ENCODE results near the gene ADGRF5.

DNA sequence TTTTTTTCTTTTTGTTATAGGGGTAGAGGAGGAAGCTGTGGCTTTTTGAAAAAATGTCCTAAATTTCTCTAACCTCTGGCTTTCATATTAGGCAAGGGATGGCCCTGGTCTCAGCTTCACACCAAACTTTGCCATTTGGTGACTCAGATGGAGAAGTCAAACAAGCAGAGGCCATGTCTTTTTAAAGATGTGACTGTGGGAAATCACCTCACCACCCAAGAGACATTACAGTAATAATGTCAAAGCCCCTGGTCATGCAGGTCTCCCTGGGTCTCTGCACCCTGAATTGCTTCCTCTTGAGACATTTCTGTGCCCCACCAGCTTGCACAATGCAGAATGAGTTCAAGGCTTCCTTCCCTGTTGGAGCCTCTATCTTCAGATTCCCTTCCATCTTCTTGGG is 39.5 kb upstream of the ADGRF5 start:
- TF ChIP-seq ZBTB7A (IDR thresholded peaks at IDR 0.05; ENCODE audit: low read depth): no peak
- no peak for TF ChIP-seq CEBPB (IDR thresholded peaks at IDR 0.05)
- TF ChIP-seq RAD21 (IDR thresholded peaks at IDR 0.05; ENCODE audit: low read depth): no peak
- TF ChIP-seq TEAD4 (IDR thresholded peaks at IDR 0.05): no peak
- TF ChIP-seq, protein P1, sequence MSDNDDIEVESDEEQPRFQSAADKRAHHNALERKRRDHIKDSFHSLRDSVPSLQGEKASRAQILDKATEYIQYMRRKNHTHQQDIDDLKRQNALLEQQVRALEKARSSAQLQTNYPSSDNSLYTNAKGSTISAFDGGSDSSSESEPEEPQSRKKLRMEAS (IDR thresholded peaks at IDR 0.05): no peak
- TF ChIP-seq NFIC (IDR thresholded peaks at IDR 0.05): no peak

Measured in Ishikawa (cell line).